Endometrial microvascular endothelial cells (primary cell): ENCODE data around the gene CYFIP1. TPM values are rescaled to one million over a fixed set of nuclear protein-coding genes. Genes with fewer than 3 reads are reported as not detected.

ENCODE experiments used
- in situ Hi-C: cut with HindIII; loops from 2 replicates; pipeline ENCODE4 v1.10.0; 2017; ENCODE audit warnings: low sequenced_read_pairs, low pct_unique_long_range_greater_than_20kb; ENCODE audit errors: inconsistent ontology term
- total RNA-seq: library from RNA; depleted of rRNA; stranded (reverse); fragments of >200 nt; gene quantifications from one replicate; pipeline ENCODE4 v1.2.3, GENCODE V29; 2015; ENCODE audit errors: inconsistent ontology term

Gene CYFIP1
- total RNA-seq, 1 donor from 2014 or later, result 117 TPM

DNA sequence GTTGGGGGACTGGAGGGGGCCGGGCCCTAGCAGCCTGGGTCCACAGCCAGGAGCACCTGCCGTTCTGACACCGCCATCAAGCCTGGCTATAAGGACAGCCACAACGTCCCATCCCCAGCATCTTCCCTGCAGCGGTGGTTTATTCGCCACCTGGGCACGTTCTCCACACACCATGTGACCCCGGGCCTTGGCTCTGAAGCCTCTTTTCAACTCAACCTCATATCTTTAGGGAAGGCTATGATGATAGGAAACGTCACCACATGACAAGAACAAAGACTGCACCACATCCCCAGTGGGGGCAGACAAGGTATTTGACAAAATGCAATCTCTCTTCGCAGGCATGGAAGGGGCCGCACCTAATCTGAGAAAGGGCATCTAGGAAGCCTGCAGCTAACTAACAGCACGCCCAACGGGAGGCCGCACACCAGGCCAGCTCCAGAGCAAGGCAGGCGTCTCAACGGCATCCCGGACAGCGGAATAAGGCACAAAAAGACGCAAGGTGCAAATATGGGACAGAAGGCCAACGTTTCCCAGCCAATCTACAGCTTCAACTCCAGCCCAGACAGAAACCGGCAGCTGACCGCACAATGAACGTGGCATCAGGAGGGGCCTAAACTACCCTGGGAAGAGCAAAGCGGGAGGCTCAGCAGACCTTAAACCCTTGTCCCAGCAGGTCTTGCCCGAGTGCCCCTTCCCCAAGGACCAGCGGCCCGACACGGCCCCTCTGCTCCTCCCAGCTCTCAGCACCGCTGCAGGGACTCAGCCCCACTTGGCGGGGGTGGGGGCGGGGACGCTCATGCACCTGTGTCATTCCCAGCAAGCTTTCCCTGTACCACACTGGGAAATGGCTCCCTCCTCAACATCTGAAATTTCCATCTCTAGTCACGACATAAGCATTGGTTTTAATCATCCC, 99.8 kb downstream of the CYFIP1 start:
- in situ Hi-C loops, result no loop called here

DNA sequence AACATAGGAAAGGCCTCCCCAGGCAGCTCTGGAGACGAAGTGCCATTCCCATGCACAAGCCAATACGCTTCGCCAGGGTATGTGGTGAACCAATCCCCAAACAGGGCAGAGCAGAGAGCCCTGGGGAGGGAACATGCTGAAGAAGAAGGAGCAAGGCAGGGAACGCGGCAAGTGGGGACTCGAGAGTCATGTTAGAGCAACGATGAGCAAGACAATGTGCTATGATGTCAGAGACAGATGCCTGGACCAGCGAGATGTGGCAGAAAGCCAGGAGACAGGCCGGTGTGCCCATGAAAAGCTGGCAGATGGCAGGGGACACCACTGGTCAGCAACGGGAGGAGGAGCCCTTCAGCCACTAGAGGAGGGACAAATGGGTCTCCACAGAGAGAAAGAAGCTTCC, 102.1 kb downstream of the CYFIP1 start:
- in situ Hi-C loops, result no loop called here

DNA sequence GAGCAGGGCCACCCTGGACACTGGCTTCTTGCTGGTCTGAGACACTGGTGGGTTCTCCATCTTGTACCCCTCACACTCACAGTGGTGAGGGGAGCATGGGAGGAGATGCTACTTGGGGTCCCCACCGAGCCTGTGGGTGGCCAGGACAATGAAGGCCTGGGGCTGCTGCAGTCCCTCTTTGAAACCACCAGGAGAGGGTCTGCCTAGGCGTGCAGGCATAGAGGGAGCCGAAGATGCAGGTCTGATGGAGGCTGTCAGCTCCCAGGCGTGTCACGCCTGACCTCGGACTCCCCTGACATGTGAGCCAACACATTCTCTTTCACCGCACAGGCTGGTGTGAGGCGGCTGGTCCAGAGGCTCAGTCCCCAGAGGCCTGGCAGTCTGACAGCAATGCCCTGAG, 102.6 kb downstream of the CYFIP1 start:
- in situ Hi-C loops, result no loop called here

DNA sequence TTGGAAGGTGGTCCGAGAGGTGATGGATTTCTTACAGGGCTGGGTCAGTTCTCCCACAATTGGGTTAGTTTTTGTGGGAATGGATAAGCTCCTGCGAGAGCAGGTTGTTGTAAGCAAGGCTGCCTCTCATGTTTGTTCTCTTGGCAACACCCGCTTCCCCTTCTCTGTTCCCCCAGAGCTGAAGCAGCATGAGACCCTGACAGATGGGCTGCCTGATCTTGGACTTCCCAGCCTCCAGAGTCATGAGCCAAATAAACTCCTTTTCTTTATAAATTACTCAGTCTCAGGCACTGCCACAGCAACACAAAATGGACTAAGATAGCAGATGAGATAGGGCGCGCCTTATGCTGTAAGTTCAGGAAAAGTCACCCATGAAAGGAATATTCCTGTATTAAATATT, 103.1 kb downstream of the CYFIP1 start:
- in situ Hi-C loops, result no loop called here

GRCh38 chr15:22874966-22875365, 105.2 kb downstream of the CYFIP1 start:
- in situ Hi-C loops, result no loop called here

GRCh38 chr15:22874256-22874655, 105.9 kb downstream of the CYFIP1 start:
- in situ Hi-C loops, result no loop called here

- in situ Hi-C loops, result no loop called here
Measured at GRCh38 chr15:22873841-22874240, 106.3 kb downstream of the CYFIP1 start.

GRCh38 chr15:22872936-22873701, 107.0 kb downstream of the CYFIP1 start:
- in situ Hi-C loops, result no loop called here

- in situ Hi-C loops, result no loop called here
Measured at GRCh38 chr15:22871481-22872086, 108.6 kb downstream of the CYFIP1 start.

DNA sequence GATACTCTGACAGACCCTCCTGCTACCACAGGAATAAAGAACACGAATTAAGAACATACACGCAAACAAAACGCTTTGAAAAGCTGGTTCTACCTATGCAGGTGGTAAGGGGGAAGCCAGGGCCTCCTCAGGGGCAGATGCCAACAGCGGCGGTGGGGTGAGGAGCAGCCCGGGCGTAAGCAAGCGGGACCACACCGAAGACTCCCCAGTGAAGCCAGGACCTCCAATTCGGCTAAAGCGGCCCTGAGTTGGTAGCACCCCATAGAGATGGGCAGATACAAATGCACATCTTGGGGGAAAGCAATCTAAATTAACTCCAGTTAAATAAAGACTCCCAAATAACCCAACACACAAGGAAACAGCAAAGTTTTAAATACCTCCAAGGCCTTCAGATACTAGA, 109.3 kb downstream of the CYFIP1 start:
- in situ Hi-C loops, result no loop called here

- in situ Hi-C loops, result no loop called here
Measured at GRCh38 chr15:22869856-22870255, 110.3 kb downstream of the CYFIP1 start.

DNA sequence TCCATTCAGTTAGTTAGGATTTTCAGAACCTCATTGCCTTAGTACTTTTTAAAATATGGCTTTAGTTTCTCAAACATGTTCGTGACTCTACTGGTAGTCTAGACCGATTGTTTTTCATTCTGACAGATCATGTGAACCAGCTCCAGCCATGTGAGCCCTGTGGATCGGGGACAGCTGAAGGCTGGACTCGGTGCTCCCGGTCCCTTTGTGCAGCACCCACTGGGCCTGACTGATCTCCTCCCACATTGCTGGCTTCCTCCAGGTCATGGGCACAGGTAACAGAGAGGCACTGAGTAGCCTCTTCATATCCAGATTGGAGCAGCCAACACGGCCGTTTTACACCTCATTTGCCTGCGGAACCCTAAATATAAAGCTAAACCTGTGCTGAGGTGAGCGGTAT, 111.2 kb downstream of the CYFIP1 start:
- in situ Hi-C loops, result no loop called here

GRCh38 chr15:22868495-22868894, 111.7 kb downstream of the CYFIP1 start:
- in situ Hi-C loops, result no loop called here

DNA sequence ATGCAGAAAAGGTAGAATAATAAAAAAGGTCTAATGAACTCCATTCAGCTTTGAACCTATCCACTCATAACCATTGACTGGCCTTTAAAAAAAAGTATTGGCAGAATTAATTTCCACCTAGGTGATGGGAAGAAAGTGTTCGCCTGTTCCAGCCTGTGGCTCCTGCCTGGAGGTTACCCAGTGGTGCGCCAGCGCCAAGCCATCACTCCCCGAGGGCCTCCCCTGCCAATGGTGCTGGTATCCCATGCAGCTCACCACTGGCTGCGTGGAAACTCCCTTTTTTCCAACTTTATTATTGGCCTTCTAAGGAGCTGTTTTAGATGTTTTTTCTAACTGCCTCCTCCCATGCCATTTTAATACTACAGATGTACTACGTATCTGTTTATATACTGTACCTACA, 112.3 kb downstream of the CYFIP1 start:
- in situ Hi-C loops, result no loop called here

DNA sequence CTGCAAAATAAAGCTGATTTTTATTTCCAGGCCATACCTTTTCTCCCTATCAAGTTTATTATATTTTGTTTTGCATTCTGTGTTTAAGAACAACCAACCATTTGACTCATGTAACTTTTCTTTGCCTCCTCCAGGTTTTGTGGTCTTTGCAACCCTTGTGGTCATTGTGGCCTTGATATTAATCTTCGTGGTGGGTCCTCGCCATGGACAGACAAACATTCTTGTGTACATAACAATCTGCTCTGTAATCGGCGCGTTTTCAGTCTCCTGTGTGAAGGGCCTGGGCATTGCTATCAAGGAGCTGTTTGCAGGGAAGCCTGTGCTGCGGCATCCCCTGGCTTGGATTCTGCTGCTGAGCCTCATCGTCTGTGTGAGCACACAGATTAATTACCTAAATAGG, 114.1 kb downstream of the CYFIP1 start:
- in situ Hi-C loops, result no loop called here

GRCh38 chr15:22863356-22863755, 116.8 kb downstream of the CYFIP1 start:
- in situ Hi-C loops, result no loop called here

DNA sequence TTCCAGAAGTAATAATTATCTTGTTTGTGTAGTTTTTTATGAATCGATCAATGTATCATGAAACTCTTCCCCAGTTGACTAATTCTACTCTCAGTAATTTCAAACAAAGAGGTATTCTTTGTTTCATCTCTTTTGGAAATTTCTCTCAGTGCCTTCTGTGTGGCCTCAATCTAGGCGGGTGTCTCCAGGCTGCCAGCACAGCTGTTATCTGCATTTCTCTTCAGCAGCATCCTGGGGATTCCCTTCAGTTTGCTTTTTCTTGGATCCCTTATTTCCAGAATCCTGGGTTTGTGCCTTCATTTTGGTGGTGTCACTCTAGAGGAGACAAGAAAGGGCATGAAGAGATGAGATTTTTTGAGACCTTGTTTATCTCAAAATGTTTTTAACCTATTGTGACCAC, 119.0 kb downstream of the CYFIP1 start:
- in situ Hi-C loops, result no loop called here

- in situ Hi-C loops, result no loop called here
Measured at GRCh38 chr15:22856659-22857058, 123.5 kb downstream of the CYFIP1 start.

GRCh38 chr15:22855791-22856190, 124.4 kb downstream of the CYFIP1 start:
- in situ Hi-C loops, result no loop called here

- in situ Hi-C loops, result no loop called here
Measured at GRCh38 chr15:22851513-22851912, 128.7 kb downstream of the CYFIP1 start.
